NCI-H1694 (cell line): ENCODE measurements around the gene SLC10A2.
"Not testable (repeated sequence)": the region's sequence is repeated elsewhere in the genome, so short reads cannot be mapped to it uniquely, and the experiment has no call there.

Source experiments
- DNase-seq: peaks from one replicate; lab custom pipeline; 2025; lab: John Stamatoyannopoulos, UW

Gene SLC10A2, protein sequence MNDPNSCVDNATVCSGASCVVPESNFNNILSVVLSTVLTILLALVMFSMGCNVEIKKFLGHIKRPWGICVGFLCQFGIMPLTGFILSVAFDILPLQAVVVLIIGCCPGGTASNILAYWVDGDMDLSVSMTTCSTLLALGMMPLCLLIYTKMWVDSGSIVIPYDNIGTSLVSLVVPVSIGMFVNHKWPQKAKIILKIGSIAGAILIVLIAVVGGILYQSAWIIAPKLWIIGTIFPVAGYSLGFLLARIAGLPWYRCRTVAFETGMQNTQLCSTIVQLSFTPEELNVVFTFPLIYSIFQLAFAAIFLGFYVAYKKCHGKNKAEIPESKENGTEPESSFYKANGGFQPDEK

DNA sequence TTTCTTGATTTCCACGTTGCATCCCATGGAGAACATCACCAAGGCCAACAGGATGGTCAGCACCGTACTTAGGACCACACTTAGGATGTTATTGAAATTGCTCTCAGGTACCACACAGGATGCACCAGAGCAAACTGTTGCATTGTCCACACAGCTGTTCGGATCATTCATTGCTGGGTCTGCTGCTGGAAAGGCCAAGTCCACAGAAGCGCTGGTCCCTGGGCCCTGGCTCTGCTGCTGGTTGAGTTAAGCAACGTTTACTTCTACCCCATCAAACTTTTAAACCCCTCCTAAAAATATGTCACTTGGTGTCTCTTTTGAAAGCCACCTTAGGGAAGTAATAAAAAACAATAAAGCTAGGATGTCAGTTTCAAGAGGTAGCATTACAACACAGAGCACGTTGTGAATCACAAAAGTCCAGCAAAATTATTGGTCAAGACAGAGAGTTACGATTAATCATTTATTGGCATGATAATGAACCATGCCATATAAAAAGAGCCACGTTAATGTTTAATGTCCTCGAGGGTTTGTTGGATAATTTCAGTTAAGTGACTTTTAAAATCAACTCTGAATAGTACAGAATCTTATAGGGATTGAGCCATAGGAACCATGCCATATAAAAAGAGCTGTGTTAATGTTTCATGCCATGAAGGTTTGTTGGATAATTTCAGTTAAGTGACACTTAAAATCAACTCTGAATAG lies at the start of gene SLC10A2:
Gene SLC10A2 (minus strand): TSS at position 339 of the 702 bp plus-strand sequence. CDS start 168 bp downstream, at position 171.
- no peak for DNase-seq

DNA sequence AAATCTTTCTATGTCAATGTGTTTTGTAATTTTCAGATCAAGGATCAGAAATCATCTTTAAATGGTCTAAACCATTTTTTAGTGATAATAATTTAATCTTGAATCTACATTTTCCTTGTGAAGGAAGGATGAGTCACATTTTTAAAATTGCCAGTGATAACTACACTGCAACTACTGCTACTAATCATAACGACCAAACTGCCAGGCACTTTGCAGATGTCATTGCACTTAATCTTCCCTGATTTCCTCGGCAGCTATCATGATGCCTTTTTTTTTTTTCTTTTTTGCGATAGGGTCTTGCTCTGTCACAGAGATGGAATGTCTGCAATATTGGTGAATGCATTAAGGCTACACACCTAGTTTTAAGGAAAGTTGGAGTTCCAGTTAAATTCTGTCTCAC lies 41.4 kb upstream of the SLC10A2 start:
- DNase-seq, result no peak

DNA sequence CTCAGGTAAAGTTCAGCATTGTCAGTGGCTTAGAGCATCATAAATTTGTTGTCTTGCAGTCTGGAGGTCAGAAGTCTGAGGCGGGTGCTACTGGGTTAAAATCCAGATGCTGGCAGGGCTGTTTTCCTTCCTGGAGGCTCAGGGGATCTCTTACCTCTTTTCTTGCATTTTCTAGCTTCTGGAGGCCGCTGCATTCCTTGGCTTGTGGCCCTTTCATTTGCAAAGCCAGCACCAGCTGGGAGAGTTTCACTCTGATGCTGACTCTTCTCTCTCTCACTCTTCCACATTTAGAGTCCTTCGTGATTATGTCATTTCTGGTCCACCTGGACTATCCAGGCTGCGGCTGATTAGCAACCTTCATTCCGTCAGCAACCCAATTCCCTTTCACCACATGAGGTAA lies 38.1 kb upstream of the SLC10A2 start:
- DNase-seq, result no peak

- not testable (repeated sequence) for DNase-seq
These were observed 37.2 kb upstream of the SLC10A2 start for GRCh38 chr13:103103456-103103855.

- no peak for DNase-seq
These were observed 36.3 kb upstream of the SLC10A2 start for GRCh38 chr13:103102482-103102881.

- DNase-seq, result no peak
These were observed 35.7 kb upstream of the SLC10A2 start for GRCh38 chr13:103101901-103102300.

DNA sequence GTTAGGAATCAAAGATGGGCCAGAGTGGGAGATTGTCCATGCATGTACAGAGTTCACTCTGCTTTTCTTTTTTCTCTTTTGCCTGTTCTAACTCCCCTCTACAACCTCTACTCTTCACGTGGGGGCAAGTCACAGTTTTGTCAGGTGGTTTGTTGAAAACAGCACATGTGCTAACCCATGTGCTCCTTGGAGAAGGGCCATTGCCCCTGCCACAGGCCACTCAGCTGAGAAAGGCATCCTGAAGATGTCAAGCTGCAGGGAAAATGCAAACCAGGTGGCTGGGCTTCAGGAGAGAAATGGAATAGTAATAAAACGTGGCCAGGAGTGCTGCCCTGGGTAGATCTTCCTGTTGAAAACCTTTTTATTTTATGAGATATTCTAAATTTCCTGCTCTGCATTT lies 35.3 kb upstream of the SLC10A2 start:
- no peak for DNase-seq

GRCh38 chr13:103100830-103101229 lies 34.6 kb upstream of the SLC10A2 start:
- no peak for DNase-seq

DNA sequence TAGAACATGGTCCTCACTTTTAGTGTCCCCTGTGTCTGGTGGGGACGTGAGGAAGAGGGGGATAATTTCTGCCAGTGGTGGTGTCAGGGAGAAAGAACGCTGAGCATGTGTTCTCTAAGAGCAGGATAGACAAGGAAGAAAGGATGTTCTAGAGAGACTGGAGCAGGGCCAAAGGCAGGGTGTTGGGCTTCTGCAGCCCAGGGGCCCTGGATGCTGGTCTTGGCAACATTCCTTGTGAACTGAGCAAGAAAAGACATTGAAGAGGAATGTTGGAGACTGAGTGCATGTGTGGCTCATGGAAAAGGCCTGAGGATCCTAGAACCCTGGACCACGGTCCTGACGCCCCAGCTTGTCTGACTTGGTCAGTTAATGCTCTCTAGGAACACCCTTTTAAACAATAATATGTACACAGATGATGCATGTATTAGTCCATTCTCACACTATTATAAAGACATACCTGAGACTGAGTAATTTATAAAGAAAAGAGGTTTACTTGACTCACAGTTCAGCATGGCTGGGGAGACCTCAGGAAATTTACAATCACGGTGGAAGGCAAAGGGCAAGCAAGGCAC lies 33.6 kb upstream of the SLC10A2 start:
- no peak for DNase-seq

GRCh38 chr13:103098535-103098934 lies 32.3 kb upstream of the SLC10A2 start:
- no peak for DNase-seq

DNA sequence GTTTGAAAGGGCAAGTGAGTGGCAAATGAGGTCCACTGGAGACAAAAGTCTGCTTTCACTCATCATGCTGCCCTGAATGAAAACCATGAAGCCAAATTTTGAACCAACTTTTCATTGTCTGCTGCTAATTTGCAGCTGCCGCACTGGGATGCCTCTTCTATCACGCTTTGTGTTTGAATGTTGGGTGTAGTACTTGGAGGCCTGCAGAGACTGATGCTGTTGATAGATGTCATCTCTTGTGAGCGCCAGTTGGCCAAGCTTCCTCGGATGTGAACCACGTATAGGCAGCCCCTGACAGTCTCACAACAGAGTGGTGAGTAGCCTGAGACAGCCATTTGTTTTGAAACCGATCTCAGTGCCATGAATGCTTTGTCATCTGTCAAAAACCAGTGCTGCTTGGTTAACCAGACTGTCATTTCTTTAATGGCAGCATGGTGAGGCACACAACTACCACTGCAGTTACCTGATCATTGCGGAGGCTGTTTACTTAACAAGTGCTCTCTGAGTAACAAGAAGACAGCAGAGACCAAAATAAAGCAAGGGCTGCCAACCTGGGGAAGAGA lies 31.2 kb upstream of the SLC10A2 start:
- DNase-seq, result no peak

GRCh38 chr13:103093649-103094048 lies 27.4 kb upstream of the SLC10A2 start:
- not testable (repeated sequence) for DNase-seq

GRCh38 chr13:103087275-103087674 lies 21.1 kb upstream of the SLC10A2 start:
- DNase-seq, result no peak

GRCh38 chr13:103081435-103081834 lies 15.2 kb upstream of the SLC10A2 start:
- DNase-seq, result no peak

DNA sequence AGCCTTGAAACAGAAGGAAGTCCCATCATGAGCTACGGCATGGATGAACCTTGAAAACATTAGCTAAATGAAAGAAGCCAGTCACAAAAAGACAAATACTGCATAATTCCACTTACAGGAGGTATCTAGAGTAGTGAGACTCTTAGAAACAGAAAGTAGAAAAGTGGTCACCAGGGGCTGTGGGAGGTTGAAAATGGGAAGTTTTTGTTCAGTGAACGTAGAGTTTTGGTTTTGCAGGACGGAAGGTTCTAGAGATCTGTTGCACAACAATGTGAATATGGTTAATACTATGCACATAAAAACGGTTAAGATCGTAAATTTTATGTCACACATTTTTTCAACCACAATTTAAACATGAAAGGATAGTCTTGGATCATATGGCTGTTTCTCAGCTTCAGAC lies 11.9 kb upstream of the SLC10A2 start:
- no peak for DNase-seq

- no peak for DNase-seq
These were observed 2.6 kb upstream of the SLC10A2 start for GRCh38 chr13:103068836-103069235.

GRCh38 chr13:103067751-103068555 lies 1.7 kb upstream of the SLC10A2 start:
- DNase-seq, result no peak

- DNase-seq, result no peak
These were observed 646 bp upstream of the SLC10A2 start for GRCh38 chr13:103066781-103067345.

GRCh38 chr13:103063376-103063775 lies 2.8 kb downstream of the SLC10A2 start:
- no peak for DNase-seq

DNA sequence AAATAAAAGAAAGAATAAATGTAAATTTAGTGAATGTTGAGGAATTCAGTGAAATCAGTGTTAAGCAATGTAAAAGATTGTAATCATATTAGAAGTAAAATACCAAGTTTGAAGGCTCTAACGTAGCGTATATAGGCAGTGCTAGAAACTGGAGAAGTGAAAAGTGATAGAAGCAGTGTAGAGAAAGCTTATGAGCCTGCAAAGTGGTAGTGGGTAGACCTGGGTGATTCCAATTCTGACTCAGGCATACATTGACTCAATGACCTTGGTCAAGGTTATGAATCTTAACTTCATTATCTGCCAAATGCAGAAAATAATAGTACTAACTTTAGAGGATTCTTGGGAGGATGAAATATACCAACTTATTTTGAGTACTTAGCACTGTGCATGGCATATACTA lies 4.1 kb downstream of the SLC10A2 start:
- no peak for DNase-seq

DNA sequence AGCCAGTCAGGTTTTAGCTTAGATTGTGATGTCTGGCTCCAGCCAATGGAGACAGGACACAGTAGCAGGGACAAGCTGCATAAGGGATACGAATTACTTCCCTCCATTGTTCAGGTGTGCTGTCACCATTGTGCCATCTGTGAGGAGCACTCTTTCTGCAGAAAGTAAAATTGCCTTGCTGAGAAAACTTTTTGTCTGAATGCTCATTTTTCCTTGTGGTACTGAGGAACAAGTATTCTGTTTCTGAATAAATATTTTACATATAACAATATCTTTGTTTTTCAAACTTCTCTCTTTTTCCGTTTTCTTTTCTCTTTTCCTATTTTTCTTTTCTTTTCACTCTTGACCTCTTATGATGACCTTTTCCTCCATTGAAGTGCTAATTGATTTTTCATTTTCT lies 10.2 kb downstream of the SLC10A2 start:
- DNase-seq, result no peak

DNA sequence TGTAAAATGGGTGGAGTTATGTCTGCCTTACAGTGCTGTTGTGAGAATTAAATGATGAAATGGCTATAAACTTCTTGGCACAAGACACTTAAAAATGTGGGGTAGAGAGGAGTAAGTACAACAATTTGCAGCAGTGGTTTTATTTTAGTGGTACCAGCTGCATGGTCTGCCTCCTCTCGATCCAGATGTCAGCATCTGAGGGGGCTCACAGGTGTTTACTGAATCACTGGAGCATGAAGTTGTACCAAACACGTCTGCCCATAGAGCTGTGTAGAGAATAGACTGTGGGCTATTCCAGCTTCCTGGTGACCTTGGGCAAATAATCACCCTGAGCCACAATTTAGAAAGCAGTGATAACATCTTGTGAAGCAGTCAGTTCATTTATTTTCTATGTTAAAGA lies 11.1 kb downstream of the SLC10A2 start:
- no peak for DNase-seq
